K562 (cell line): ENCODE measurements around the gene MIEN1. TPM values are rescaled to one million over a fixed set of nuclear protein-coding genes. Genes with fewer than 3 reads are reported as not detected.

Source experiments
- AFF1 ChIP-seq, 2 experiments: fragments of 450-650 bp; IDR thresholded peaks; 2 replicates each; pipeline ENCODE4 v1.6.1; 2018; ENCODE audit warnings: mild to moderate bottlenecking in 2 of 2, low read depth in 1 of 2; ENCODE audit not compliant: partially characterized antibody in 2 of 2
- ATF1 ChIP-seq, 2 experiments: fragments of 450-650 bp in 1 of 2; IDR thresholded peaks; 2 replicates each; pipeline ENCODE4 v1.6.1; 2016; ENCODE audit warnings: missing compliant biosample characterization in 1 of 2, missing genetic modification characterization in 1 of 2
- ATF7 ChIP-seq: fragments of 450-650 bp; IDR thresholded peaks from 2 replicates; pipeline ENCODE4 v1.7.1; 2014; ENCODE audit warnings: mild to moderate bottlenecking, moderate library complexity
- CTBP1 ChIP-seq: fragments of 450-650 bp; IDR thresholded peaks from 2 replicates; pipeline ENCODE4 v1.6.1; 2016; ENCODE audit warnings: borderline replicate concordance
- ETV1 ChIP-seq: fragments of 450-650 bp; conservative IDR thresholded peaks from 2 replicates; pipeline ENCODE4 v1.6.1; 2016; ENCODE audit warnings: missing genetic modification characterization, control low read depth, low read depth, missing compliant biosample characterization
- ID3 ChIP-seq, 2 experiments: fragments of 250-450 bp in 1 of 2; fragments of 450-650 bp in 1 of 2; sonication (Bioruptor Pico) in 1 of 2; IDR thresholded peaks; 2 replicates each; pipeline versions ENCODE4 v1.6.1 to v1.8.0; 2016 to 2021; ENCODE audit warnings: mild to moderate bottlenecking in 2 of 2, moderate library complexity in 2 of 2, missing compliant biosample characterization in 1 of 2, missing genetic modification characterization in 1 of 2
- JUN ChIP-seq, 2 experiments: sonication (generic) in 1 of 2; formaldehyde crosslinking in 1 of 2; IDR thresholded peaks; 2 replicates each; pipeline versions ENCODE4 v1.6.1 to v1.8.0; 2012 to 2022; ENCODE audit warnings: borderline replicate concordance in 2 of 2, mild to moderate bottlenecking in 2 of 2, improper control_type of control experiment in 1 of 2, low read depth in 1 of 2, low read length in 1 of 2, missing genetic modification reagents in 1 of 2
- NFRKB ChIP-seq: fragments of 450-650 bp; IDR thresholded peaks from 2 replicates; pipeline ENCODE4 v1.6.1; 2016; ENCODE audit warnings: low read depth
- NFXL1 ChIP-seq: fragments of 450-650 bp; formaldehyde crosslinking; IDR thresholded peaks from 2 replicates; pipeline ENCODE4 v1.4.0; 2021; ENCODE audit warnings: mild to moderate bottlenecking
- NR2C1 ChIP-seq, 2 experiments: fragments of 450-650 bp; IDR thresholded peaks; 2 replicates each; pipeline ENCODE4 v1.6.1; 2017; ENCODE audit warnings: mild to moderate bottlenecking in 2 of 2, antibody characterized with exemption in 1 of 2, inconsistent platforms in 1 of 2, missing compliant biosample characterization in 1 of 2, missing genetic modification characterization in 1 of 2
- PRMT5 ChIP-seq: sonication (generic); formaldehyde crosslinking; IDR thresholded peaks from 2 replicates; pipeline ENCODE4 v1.5.0; 2020; ENCODE audit warnings: missing genetic modification reagents
- SETDB1 ChIP-seq: IDR thresholded peaks from one replicate; pipeline ENCODE4 v1.6.1; 2012; ENCODE audit warnings: low read length, control low read depth, inconsistent platforms
- SIX5 ChIP-seq, 2 experiments: IDR thresholded peaks; 2 replicates each; pipeline ENCODE4 v1.6.1; 2011; ENCODE audit warnings: low read length in 2 of 2, borderline replicate concordance in 1 of 2, low read depth in 1 of 2, mild to moderate bottlenecking in 1 of 2, moderate library complexity in 1 of 2; ENCODE audit not compliant: insufficient read depth in 1 of 2
- SUPT5H ChIP-seq: fragments of 450-650 bp; IDR thresholded peaks from 2 replicates; pipeline ENCODE4 v1.6.1; 2016
- TBP ChIP-seq: optimal IDR thresholded peaks from 2 replicates; pipeline ENCODE3; 2011; ENCODE audit warnings: low read depth, low read length, improper control_type of control experiment
- ZNF445 ChIP-seq: fragments of 250-450 bp; sonication (Bioruptor Pico); IDR thresholded peaks from 2 replicates; pipeline ENCODE4 v1.4.0; 2020; ENCODE audit warnings: low read depth, mild to moderate bottlenecking, moderate library complexity
- polyA plus RNA-seq, 8 experiments: library from polyadenylated mRNA; depleted of rRNA in 4 of 8; stranded (reverse) in 5 of 8; unstranded in 3 of 8; fragments of >200 nt; fragmentation: Nextera tagmentation in 2 of 8; fragmentation: Illumina TruSeq in 1 of 8; extraction: Ambion mirVana in 2 of 8; extraction: Trizol in 1 of 8; gene quantifications; 2 replicates each; pipeline versions ENCODE4 v1.2.1 to v1.2.3, GENCODE V29; 2011 to 2014; ENCODE audit warnings: inconsistent platforms in 1 of 8, missing spikeins in 1 of 8
- total RNA-seq, 7 experiments: library from RNA; depleted of rRNA in 6 of 7; stranded (reverse); fragments of >200 nt in 6 of 7; fragmentation: Illumina TruSeq in 2 of 7; extraction: Trizol in 2 of 7; gene quantifications; 2 replicates each; pipeline versions ENCODE4 v1.2.1 to v1.2.3, GENCODE V29; 2011 to 2021; ENCODE audit warnings: low replicate concordance in 1 of 7
- TF ChIP-seq, protein P1 (sequence below): fragments of 450-650 bp; IDR thresholded peaks from 2 replicates; pipeline ENCODE4 v1.6.1; 2018; ENCODE audit not compliant: partially characterized antibody

Gene MIEN1
- total and polyA plus RNA-seq, 9 of the 15 experiments (the other 6 are each of a cell fraction or from before 2014, with no cell fraction given), result 61.3 to 142 (median 78.9) TPM

DNA sequence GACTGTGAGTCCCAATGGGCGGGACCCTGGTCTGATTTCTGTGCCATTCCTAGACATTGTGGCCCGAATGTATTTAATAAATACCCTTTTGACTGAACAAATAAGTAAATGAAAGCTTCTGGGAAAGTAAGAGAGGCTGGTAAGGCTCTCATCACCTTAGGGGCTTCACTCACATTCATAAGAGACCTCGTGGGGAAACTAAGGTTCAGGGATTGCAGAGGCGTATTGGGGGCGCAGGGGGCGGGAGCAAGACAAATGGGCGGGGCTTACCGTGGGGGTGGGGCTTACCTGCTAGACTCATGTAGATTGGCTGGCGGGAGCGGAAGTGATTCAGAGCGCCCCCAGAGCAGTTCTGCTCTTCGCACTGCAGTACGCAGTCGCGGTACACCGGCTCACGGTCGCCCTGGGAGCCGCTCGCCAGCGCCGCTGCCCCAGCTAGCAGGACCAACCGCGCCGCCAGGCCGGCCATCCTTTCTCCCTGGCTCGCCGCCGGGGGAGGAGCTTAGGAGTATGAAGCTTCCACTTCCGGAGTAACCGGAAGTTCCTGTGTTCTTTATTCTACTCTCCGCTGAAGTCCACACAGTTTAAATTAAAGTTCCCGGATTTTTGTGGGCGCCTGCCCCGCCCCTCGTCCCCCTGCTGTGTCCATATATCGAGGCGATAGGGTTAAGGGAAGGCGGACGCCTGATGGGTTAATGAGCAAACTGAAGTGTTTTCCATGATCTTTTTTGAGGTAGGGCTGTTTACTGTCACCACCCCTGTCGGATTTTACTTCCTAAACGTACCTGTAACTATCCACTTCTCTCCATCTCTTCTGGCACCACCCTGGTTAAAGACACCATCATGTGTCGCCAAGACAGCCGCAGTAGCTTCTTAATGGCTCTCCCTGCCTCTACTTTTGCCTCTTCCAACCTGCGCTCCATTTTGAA, 42.5 kb downstream of the MIEN1 start, which contains the start of gene PGAP3 (continued):
- TF ChIP-seq ZNF445 (CRISPR knock-in tag), result no peak
- no peak for TF ChIP-seq NFXL1 (CRISPR knock-in tag)
- TF ChIP-seq NR2C1 (IDR thresholded peaks at IDR 0.05), result peak; percentile 98
- TF ChIP-seq NR2C1 (tag; IDR thresholded peaks at IDR 0.05), result peak; percentile 98
- no peak for TF ChIP-seq PRMT5 (CRISPR knock-in tag)
- TF ChIP-seq AFF1 (IDR thresholded peaks at IDR 0.05; ENCODE audit: low read depth in 1 of 2, partially characterized antibody in 2 of 2), result peak in 1 of 2 experiments; percentile 17
- peak in 1 of 2 experiments; percentile 28; a peak in 1 of 4 replicates for TF ChIP-seq SIX5 (IDR thresholded peaks at IDR 0.05; ENCODE audit: borderline replicate concordance in 1 of 2, insufficient read depth in 1 of 2, low read depth in 1 of 2, low read length in 2 of 2)
- TF ChIP-seq ETV1 (tag), result peak; percentile 84
- TF ChIP-seq, protein P1, sequence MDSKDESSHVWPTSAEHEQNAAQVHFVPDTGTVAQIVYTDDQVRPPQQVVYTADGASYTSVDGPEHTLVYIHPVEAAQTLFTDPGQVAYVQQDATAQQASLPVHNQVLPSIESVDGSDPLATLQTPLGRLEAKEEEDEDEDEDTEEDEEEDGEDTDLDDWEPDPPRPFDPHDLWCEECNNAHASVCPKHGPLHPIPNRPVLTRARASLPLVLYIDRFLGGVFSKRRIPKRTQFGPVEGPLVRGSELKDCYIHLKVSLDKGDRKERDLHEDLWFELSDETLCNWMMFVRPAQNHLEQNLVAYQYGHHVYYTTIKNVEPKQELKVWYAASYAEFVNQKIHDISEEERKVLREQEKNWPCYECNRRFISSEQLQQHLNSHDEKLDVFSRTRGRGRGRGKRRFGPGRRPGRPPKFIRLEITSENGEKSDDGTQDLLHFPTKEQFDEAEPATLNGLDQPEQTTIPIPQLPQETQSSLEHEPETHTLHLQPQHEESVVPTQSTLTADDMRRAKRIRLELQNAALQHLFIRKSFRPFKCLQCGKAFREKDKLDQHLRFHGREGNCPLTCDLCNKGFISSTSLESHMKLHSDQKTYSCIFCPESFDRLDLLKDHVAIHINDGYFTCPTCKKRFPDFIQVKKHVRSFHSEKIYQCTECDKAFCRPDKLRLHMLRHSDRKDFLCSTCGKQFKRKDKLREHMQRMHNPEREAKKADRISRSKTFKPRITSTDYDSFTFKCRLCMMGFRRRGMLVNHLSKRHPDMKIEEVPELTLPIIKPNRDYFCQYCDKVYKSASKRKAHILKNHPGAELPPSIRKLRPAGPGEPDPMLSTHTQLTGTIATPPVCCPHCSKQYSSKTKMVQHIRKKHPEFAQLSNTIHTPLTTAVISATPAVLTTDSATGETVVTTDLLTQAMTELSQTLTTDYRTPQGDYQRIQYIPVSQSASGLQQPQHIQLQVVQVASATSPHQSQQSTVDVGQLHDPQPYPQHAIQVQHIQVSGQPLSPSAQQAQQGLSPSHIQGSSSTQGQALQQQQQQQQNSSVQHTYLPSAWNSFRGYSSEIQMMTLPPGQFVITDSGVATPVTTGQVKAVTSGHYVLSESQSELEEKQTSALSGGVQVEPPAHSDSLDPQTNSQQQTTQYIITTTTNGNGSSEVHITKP, result peak; percentile 35
- peak; percentile 56; the same call in 1 of the 2 replicates for TF ChIP-seq CTBP1
- TF ChIP-seq ID3 (CRISPR knock-in tag; IDR thresholded peaks at IDR 0.05), result no peak
- TF ChIP-seq ID3 (tag; IDR thresholded peaks at IDR 0.05), result no peak
- TF ChIP-seq ATF7, result peak; percentile 68
- peak; percentile 43; the same call in 1 of the 2 replicates for TF ChIP-seq NFRKB
- TF ChIP-seq SUPT5H, result peak; percentile 78
- TF ChIP-seq JUN (IDR thresholded peaks at IDR 0.05; ENCODE audit: borderline replicate concordance, low read depth, low read length), result 0 out of 2 replicates have a peak, but pooled peaks have one; percentile 36
- no peak for TF ChIP-seq JUN (CRISPR knock-in tag; IDR thresholded peaks at IDR 0.05; ENCODE audit: borderline replicate concordance)
- TF ChIP-seq TBP, result peak; percentile 56
- no peak for TF ChIP-seq ATF1 (CRISPR knock-in tag; IDR thresholded peaks at IDR 0.05)
- peak; percentile 55 for TF ChIP-seq ATF1 (tag; IDR thresholded peaks at IDR 0.05)
- TF ChIP-seq SETDB1, result no peak
